ENCODE results near the gene THRA.
A peak's percentile ranks its signal among the peaks of the same experiment; 100 is the strongest.

The THRA gene

DNA sequence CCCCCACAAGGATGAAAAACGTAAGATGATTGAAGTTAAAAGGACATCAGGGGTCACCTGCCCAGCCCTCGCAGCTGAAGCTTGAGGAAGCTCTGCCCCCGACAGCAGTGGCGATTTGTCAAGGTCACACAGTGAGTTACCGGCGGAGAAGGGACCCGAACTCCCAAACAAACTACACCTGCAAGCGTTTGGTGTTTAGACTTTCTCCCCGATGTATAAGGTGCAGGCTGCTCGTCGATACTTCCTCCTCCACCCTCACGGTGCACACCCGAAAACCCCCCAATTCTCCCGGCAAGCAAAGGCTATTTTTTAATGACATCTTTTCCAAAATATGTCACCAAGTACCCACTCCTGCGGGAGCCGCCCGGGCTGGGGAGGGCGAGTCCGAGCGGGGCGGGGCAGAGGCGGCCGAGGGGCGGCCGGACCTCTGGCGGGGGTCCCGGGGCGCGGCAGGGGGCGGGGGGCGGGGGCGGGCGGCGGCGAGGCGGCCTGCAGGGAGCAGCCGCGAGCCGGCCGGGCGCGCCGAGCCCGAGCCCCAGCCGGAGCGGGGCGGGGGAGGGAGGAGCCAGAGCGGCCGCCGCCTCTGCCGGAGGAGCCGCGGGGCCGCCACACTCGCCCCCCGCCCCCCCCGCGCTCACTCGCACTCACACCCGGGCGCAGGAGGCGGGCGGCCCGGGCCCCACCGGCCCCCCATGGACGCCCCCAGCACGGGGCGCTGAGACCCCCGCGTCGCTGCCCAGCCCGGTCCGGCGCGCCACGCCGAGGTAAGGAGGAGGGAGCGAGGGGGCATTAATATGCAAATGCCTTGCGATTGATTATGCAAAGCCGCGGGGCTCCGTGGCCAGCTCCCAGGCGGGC lies at the start of gene THRA:
Gene THRA (plus strand): TSS at position 637 of the 858 bp plus-strand sequence. CDS start 11,524 bp downstream, outside the sequence.
- DNase-seq (ENCODE audit: low read depth in 2 of 3, low spot score in 1 of 3): peak in 1 of 3 donors; percentile 59

- no peak for DNase-seq (ENCODE audit: low read depth in 2 of 3, low spot score in 1 of 3)
These were observed 48.3 kb upstream of the THRA start for GRCh38 chr17:40014375-40014980.

- no peak for DNase-seq (ENCODE audit: low read depth in 2 of 3, low spot score in 1 of 3)
These were observed 47.5 kb upstream of the THRA start, which contains the start of gene CSF3 for GRCh38 chr17:40015005-40015997. CSF3 (plus strand) TSS chr17:40015440; CDS start chr17:40015475, 35 bp downstream.

GRCh38 chr17:40015998-40016985 lies 46.5 kb upstream of the THRA start:
- no peak for DNase-seq (ENCODE audit: low read depth in 2 of 3, low spot score in 1 of 3)

GRCh38 chr17:40017422-40018080 lies 45.2 kb upstream of the THRA start:
- no peak for DNase-seq (ENCODE audit: low read depth in 2 of 3, low spot score in 1 of 3)

- DNase-seq (ENCODE audit: low read depth in 2 of 3, low spot score in 1 of 3): no peak
These were observed 44.3 kb upstream of the THRA start for GRCh38 chr17:40018211-40019121.

DNA sequence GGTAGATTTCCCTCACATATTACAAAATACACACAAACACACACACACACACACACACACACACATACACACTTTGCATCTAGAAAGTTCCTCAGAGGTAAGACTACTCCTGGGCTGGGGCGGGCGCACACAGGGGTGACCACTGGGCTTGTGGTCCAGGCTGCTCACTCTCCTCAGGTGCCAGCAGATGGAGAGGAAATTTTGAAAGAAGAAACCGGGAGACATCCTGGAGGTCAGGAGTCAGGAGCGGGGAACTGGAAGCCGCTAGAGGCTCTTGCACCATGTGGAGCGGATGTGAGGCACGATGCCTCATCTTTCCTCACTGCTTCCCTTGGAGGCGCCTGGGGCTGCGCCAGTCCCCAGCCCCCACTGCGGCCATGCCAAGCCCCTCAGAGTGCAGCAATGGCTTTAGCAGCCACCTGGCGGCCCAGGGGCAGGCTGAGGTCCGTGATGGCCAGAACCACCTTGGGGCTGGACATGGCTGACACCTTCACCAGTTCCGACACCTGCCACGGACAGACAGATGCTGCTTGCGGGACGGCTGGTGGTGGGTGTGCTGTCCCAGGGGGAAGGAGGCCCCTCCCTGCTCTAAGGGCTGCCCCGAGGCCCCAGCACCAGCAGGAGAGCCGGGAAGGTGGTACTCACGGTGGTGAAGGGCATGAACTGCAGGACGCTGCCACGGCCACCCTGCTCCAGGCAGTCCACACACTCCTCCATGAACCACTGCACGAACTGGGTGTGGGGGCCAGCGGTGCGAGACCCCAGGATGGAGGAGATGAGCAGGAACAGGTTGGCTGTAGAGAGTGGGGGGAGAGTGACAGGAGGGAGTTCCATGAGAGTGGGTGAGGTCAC lies 43.4 kb upstream of the THRA start:
- no peak for DNase-seq (ENCODE audit: low read depth in 2 of 3, low spot score in 1 of 3)

DNA sequence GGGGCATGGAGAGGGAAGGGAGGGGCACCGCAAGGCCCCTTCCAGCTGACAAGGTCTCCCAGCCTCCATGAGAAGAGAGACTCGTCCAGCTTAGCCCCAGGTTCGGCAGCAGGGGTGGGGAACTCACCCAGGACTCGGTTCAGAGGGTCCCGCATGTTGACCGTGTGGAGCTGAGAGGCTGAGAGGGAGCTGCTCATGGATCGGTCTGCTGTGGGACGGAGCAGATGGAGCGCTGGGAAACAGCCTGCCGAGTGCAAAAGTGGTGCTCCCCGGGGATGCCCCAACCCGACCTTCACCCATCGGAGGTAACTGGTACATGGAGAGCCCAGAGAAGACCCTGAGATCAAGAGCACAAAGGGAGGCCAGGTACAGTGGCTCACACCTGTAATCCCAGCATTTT lies 42.6 kb upstream of the THRA start:
- DNase-seq (ENCODE audit: low read depth in 2 of 3, low spot score in 1 of 3): no peak

DNA sequence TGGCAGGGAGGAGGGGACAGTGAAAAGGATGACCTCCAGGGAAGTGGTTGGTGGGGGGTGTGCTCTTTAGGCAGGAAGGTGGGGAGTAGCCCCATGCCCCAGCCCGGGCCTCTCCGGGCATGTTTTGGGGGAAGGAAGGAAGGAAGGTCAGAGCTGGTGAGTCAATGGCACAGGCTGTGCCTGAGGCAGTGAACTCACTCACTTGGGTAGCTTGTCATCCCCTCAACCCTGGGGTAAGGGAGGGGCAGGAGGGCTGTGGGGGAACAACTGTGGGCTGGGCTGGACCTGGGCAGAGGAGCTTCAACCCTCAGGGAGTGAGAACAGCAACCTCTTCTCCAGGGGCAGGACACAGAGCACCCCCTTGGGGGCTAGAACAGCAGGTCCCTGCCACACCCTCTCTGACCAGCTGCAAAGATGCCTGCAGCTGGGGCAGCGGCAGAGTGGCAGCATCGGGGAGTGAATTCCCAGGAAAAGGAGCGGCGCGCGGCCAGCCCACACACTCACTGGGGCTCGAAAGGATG lies 41.3 kb upstream of the THRA start:
- no peak for DNase-seq (ENCODE audit: low read depth in 2 of 3, low spot score in 1 of 3)

DNA sequence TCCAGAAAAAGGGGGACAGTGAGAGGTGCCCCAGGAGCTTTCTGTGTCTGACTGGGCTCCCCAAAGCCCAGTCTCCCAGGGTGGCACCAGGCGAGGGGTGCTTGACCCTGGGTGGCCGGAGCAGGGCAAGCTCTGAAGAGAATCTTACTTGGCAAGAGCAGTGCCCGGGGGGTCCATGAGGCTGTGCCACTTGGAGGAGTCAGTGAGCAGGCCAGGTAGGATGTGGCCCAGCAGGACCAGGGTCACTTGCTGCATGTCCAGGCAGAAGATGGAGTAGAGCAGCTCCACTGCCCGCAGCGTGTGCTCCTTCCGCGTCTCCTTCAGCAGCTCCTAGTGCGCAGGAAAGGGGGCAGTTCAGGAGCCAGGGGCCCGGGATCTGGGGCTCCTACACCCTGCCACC lies 40.3 kb upstream of the THRA start:
- no peak for DNase-seq (ENCODE audit: low read depth in 2 of 3, low spot score in 1 of 3)

DNA sequence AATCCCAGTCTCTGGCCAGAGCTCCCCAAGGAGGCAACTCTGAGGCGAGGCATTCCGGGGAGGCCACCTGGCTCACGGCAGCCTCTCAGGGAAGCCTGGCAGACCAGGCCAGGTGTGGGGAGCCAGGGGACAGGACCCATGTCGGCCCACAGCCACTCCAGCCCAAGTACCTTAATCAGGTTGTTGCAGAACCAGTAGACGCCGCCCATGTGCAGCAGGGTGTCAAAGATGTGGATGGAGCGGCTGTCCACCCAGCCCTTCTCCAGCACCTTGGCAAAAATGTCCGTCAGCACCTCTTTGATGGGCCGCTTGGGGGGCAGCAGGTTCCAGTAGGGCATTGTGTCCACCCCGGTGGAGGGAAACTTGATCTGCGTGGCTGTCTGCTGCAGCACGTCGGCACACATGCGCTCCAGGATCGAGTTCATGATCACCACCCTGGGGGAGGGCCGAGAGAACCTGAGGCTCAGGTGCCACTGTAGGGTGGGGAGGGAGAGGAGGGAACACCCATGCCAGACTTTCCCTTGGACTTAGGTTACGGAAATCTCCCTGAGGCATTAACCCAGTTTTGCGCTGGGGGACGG lies 39.7 kb upstream of the THRA start:
- DNase-seq (ENCODE audit: low read depth in 2 of 3, low spot score in 1 of 3): no peak

GRCh38 chr17:40023590-40024292 lies 39.0 kb upstream of the THRA start:
- DNase-seq (ENCODE audit: low read depth in 2 of 3, low spot score in 1 of 3): no peak

DNA sequence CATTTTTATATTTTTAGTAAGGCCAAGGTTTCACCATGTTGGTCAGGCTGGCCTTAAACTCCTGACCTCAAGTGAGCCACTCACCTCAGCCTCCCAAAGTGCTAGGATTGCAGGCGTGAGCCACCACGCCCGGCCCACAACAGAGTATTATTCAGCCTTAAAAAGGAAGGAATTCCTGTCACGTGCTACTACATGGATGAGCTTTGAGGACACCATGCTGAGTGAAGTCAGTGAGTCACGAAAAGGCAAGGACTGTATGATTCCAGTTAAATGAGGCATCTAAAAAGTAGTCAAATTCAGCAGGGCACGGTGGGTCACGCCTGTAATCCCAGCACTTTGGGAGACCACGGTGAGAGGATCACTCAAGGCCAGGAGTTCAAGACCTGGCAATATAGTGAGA lies 37.9 kb upstream of the THRA start:
- no peak for DNase-seq (ENCODE audit: low read depth in 2 of 3, low spot score in 1 of 3)

- no peak for DNase-seq (ENCODE audit: low read depth in 2 of 3, low spot score in 1 of 3)
These were observed 37.2 kb upstream of the THRA start for GRCh38 chr17:40025559-40025958.

- no peak for DNase-seq (ENCODE audit: low read depth in 2 of 3, low spot score in 1 of 3)
These were observed 36.6 kb upstream of the THRA start for GRCh38 chr17:40025991-40026815.

Data from stimulated activated CD4-positive, alpha-beta T cell treated with anti-CD3 and anti-CD28 coated beads, Interleukin-12 subunit alpha, Interleukin-12 subunit beta, amount 100 ng/mL, for 48 hours (primary cell).